GM12872 (cell line): ENCODE measurements around the gene NTSR2.

ENCODE experiments used
- CTCF ChIP-seq: IDR thresholded peaks from 3 replicates; pipeline ENCODE4 v1.5.1; 2011; ENCODE audit warnings: low read depth, mild to moderate bottlenecking, low read length, moderate library complexity; ENCODE audit not compliant: insufficient read depth

Gene NTSR2

GRCh38 chr2:11685906-11686470, 16.0 kb upstream of the NTSR2 start:
- no peak for TF ChIP-seq CTCF

GRCh38 chr2:11684894-11685460, 15.0 kb upstream of the NTSR2 start:
- TF ChIP-seq CTCF, result no peak

- TF ChIP-seq CTCF, result no peak
Measured at GRCh38 chr2:11683966-11684365, 14.0 kb upstream of the NTSR2 start.

DNA sequence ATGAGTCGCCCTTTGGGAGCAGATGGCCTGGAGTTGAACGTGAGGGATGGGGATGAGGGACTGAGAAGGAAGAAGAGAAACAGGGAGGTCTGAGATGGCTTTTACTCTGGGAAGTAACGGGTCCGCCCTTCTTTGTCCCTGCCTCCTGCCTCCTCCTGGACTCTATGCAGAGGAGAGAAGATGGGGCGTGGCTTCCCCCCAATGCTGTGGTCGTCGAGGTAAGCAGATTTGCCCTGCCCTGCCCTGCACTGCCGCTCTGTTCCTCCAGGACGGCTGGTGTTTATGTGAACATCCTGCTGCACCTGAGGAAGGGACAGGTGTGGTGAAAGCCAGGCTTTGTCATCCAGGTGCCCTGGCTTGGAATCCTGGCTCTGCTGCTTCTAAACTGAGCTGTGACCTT, 13.5 kb upstream of the NTSR2 start:
- TF ChIP-seq CTCF, result no peak

DNA sequence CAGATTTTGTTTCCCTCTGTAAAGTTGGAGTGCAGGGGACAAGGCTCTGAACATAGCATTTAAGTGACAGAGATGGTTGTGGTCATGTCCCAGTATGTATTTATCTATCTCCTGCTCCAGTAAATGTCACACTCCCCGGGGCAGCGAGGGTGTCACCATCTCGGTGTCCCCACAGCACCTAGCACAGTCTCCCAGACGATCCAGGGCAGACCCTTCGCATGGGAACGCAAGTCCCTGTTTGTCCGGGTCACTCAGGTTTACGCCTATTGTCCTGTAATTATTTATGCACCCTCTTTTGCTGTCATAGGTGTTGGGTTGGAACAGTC, 12.6 kb upstream of the NTSR2 start:
- no peak for TF ChIP-seq CTCF

- TF ChIP-seq CTCF, result peak; percentile 93
Measured at GRCh38 chr2:11681722-11682589, 12.0 kb upstream of the NTSR2 start.

DNA sequence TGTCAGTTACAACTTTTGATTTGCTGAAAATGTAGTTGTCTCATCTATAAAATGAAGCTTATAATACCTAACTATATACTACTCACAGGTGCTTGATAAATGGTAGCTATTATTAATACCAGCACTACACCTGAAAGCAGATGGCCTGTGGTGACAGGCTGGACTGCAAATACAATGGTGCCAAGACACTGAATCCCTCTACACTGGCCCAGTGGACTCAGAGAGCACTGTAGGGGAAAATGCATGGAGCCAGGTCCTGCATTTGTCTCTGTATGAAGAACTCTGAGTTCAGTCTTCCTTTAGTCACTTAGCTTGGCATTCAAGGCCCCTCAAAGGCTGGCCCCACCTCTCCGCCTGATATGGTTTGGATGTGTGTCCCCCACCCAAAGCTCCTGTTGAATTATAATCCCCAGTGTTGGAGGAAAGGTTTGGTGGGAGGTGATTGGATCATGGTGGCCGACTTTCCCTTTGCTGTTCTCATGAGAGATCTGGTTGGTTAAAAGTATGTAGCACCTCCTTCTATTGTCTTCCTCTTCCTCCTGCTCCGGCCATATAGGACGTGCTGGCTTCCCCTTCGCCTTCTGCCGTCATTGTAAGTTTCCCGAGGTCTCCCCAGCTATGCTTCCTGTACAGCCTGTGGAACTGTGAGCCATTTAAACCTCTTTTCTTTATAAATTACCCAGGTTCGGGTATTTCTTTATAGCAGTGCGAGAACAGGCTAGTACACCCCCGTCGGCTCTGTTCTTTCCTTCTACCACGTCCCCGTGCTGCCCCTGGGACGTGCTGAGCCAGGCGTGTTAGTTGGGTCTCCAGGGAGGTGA, 11.1 kb upstream of the NTSR2 start:
- TF ChIP-seq CTCF, result no peak
